ENCODE results near the gene NR1H4.

DNA sequence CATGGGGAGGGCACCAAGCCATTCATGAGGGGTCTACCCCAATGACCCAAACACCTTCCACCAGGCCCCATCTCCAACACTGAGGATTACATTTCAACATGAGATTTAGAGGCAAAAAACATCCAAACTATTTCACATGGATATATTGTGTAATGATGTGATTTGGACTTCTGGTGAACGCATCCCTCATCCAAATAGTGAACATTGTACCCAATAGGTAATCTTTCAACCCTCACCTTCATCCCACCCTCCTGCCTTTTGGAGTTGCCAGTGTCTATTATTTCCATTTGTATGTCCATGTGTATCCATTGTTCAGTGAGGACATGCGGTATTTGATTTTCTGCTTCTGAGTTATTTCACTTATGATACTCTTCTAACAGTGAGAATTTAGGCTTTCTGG lies 83.7 kb downstream of the NR1H4 start:
- TF ChIP-seq POLR2A (IDR thresholded peaks at IDR 0.05), result no peak
- TF ChIP-seq, protein P1, sequence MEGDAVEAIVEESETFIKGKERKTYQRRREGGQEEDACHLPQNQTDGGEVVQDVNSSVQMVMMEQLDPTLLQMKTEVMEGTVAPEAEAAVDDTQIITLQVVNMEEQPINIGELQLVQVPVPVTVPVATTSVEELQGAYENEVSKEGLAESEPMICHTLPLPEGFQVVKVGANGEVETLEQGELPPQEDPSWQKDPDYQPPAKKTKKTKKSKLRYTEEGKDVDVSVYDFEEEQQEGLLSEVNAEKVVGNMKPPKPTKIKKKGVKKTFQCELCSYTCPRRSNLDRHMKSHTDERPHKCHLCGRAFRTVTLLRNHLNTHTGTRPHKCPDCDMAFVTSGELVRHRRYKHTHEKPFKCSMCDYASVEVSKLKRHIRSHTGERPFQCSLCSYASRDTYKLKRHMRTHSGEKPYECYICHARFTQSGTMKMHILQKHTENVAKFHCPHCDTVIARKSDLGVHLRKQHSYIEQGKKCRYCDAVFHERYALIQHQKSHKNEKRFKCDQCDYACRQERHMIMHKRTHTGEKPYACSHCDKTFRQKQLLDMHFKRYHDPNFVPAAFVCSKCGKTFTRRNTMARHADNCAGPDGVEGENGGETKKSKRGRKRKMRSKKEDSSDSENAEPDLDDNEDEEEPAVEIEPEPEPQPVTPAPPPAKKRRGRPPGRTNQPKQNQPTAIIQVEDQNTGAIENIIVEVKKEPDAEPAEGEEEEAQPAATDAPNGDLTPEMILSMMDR (IDR thresholded peaks at IDR 0.05), result no peak
